H9 (cell line): Measurements from ENCODE around the gene EPC2. TPM values are rescaled to one million over a fixed set of nuclear protein-coding genes. Genes with fewer than 3 reads are reported as not detected.

Source experiments
- DNase-seq: peaks from one replicate; pipeline ENCODE4 v3.0.0-alpha.2; 2017
- H2AFZ ChIP-seq: one replicate; pipeline ENCODE4 v1.6.1; 2013; ENCODE audit warnings: mild to moderate bottlenecking, low read length, control low read depth, moderate library complexity
- H2AK5ac ChIP-seq: 2 replicates; pipeline ENCODE4 v1.6.1; 2013; ENCODE audit warnings: low read length, control low read depth, mixed read lengths; ENCODE audit not compliant: insufficient read length
- H2BK120ac ChIP-seq: one replicate; pipeline ENCODE4 v1.6.1; 2013; ENCODE audit warnings: low read depth, mild to moderate bottlenecking, low read length, control low read depth, inconsistent platforms; ENCODE audit not compliant: poor library complexity, severe bottlenecking
- H2BK12ac ChIP-seq: 2 replicates; pipeline ENCODE4 v1.6.1; 2013; ENCODE audit warnings: low read length, control low read depth, mixed read lengths, low read depth; ENCODE audit not compliant: insufficient read length
- H2BK15ac ChIP-seq: 2 replicates; pipeline ENCODE4 v1.6.1; 2013; ENCODE audit warnings: low read depth, low read length, control low read depth
- H2BK20ac ChIP-seq: one replicate; pipeline ENCODE4 v1.6.1; 2013; ENCODE audit warnings: low read depth, mild to moderate bottlenecking, low read length, control low read depth, inconsistent platforms; ENCODE audit not compliant: poor library complexity, severe bottlenecking
- H2BK5ac ChIP-seq: 2 replicates; pipeline ENCODE4 v1.6.1; 2013; ENCODE audit warnings: low read length, control low read depth, mixed read lengths; ENCODE audit not compliant: insufficient read length
- H3K14ac ChIP-seq: 2 replicates; pipeline ENCODE4 v1.6.1; 2013; ENCODE audit warnings: low read length, control low read depth; ENCODE audit not compliant: insufficient read depth
- H3K18ac ChIP-seq: 2 replicates; pipeline ENCODE4 v1.6.1; 2013; ENCODE audit warnings: low read depth, mild to moderate bottlenecking, mixed read lengths, low read length, control low read depth; ENCODE audit not compliant: insufficient read length
- H3K23ac ChIP-seq: 2 replicates; pipeline ENCODE4 v1.6.1; 2013; ENCODE audit warnings: low read length, control low read depth, mixed read lengths, low read depth; ENCODE audit not compliant: insufficient read length
- H3K23me2 ChIP-seq: 2 replicates; pipeline ENCODE4 v1.6.1; 2013; ENCODE audit warnings: low read depth, mild to moderate bottlenecking, mixed read lengths, low read length, control low read depth; ENCODE audit not compliant: insufficient read length, poor library complexity, severe bottlenecking
- H3K27ac ChIP-seq: 2 replicates; pipeline ENCODE4 v1.5.1; 2013; ENCODE audit warnings: low read length, control low read depth, mixed read lengths, low read depth; ENCODE audit not compliant: insufficient read length
- H3K27me3 ChIP-seq: 2 replicates; pipeline ENCODE4 v1.6.1; 2013; ENCODE audit warnings: low read length, control low read depth, inconsistent platforms; ENCODE audit not compliant: insufficient read depth
- H3K4ac ChIP-seq: 2 replicates; pipeline ENCODE4 v1.6.1; 2013; ENCODE audit warnings: low read depth, mild to moderate bottlenecking, control low read depth, inconsistent platforms, low read length, moderate library complexity
- H3K4me1 ChIP-seq: 2 replicates; pipeline ENCODE4 v1.6.1; 2013; ENCODE audit warnings: low read length, control low read depth, inconsistent platforms; ENCODE audit not compliant: insufficient read depth
- H3K4me2 ChIP-seq: 2 replicates; pipeline ENCODE4 v1.6.1; 2013; ENCODE audit warnings: low read length, control low read depth, mixed read lengths; ENCODE audit not compliant: insufficient read length, insufficient read depth
- H3K56ac ChIP-seq: 2 replicates; pipeline ENCODE4 v1.6.1; 2013; ENCODE audit warnings: low read depth, mild to moderate bottlenecking, mixed read lengths, low read length, control low read depth; ENCODE audit not compliant: insufficient read length
- H3K79me1 ChIP-seq: 2 replicates; pipeline ENCODE4 v1.6.1; 2013; ENCODE audit warnings: low read depth, mild to moderate bottlenecking, moderate library complexity, low read length, control low read depth, inconsistent platforms; ENCODE audit not compliant: insufficient read depth, poor library complexity, severe bottlenecking
- H3K79me2 ChIP-seq: 2 replicates; pipeline ENCODE4 v1.6.1; 2013; ENCODE audit warnings: low read length, control low read depth, inconsistent platforms; ENCODE audit not compliant: insufficient read depth
- H3K9ac ChIP-seq: 2 replicates; pipeline ENCODE4 v1.6.1; 2013; ENCODE audit warnings: low read length, control low read depth, mixed read lengths; ENCODE audit not compliant: insufficient read length; ENCODE audit errors: extremely low read depth
- H3K9me3 ChIP-seq: one replicate; pipeline ENCODE4 v1.6.1; 2013; ENCODE audit warnings: low read depth, low read length, inconsistent platforms; ENCODE audit not compliant: control insufficient read depth
- H3T11ph ChIP-seq: one replicate; pipeline ENCODE4 v1.6.1; 2013; ENCODE audit warnings: mild to moderate bottlenecking, low read length, control low read depth, inconsistent platforms
- H4K20me1 ChIP-seq: one replicate; pipeline ENCODE4 v1.6.1; 2013; ENCODE audit not compliant: control insufficient read depth, insufficient read length, insufficient read depth
- H4K5ac ChIP-seq: 2 replicates; pipeline ENCODE4 v1.6.1; 2013; ENCODE audit warnings: low read depth, mild to moderate bottlenecking, mixed read lengths, low read length, control low read depth; ENCODE audit not compliant: insufficient read length
- H4K8ac ChIP-seq: replicated peaks from 2 replicates; pipeline ENCODE4 v1.6.1; 2013; ENCODE audit warnings: low read length, control low read depth, mixed read lengths, low read depth; ENCODE audit not compliant: insufficient read length
- H4K91ac ChIP-seq: 2 replicates; pipeline ENCODE4 v1.6.1; 2013; ENCODE audit warnings: low read depth, mild to moderate bottlenecking, moderate library complexity, mixed read lengths, low read length, control low read depth; ENCODE audit not compliant: insufficient read length
- H3K27ac Mint-ChIP-seq, 3 experiments: 2 replicates in 2 of 3; 3 replicates in 1 of 3; pipeline ENCODE4 v1.8.0; 2020 to 2021; ENCODE audit warnings: mixed read lengths in 3 of 3, mild to moderate bottlenecking in 1 of 3, moderate library complexity in 1 of 3
- H3K27me3 Mint-ChIP-seq: 2 replicates; pipeline ENCODE4 v1.8.0; 2021; ENCODE audit warnings: low read depth, mild to moderate bottlenecking, moderate library complexity, mixed read lengths
- H3K36me3 Mint-ChIP-seq, 3 experiments: 2 replicates in 2 of 3; 3 replicates in 1 of 3; pipeline ENCODE4 v1.8.0; 2020 to 2021; ENCODE audit warnings: low read depth in 3 of 3, mixed read lengths in 3 of 3; ENCODE audit not compliant: insufficient read depth in 1 of 3
- H3K4me1 Mint-ChIP-seq, 2 experiments: 2 replicates each; pipeline ENCODE4 v1.8.0; 2020; ENCODE audit warnings: mixed read lengths in 2 of 2
- H3K4me3 Mint-ChIP-seq, 2 experiments: 2 replicates in 1 of 2; 3 replicates in 1 of 2; pipeline ENCODE4 v1.8.0; 2020 to 2021; ENCODE audit warnings: mild to moderate bottlenecking in 2 of 2, mixed read lengths in 2 of 2, moderate library complexity in 1 of 2
- H3K9me3 Mint-ChIP-seq, 2 experiments: 2 replicates in 1 of 2; 3 replicates in 1 of 2; pipeline ENCODE4 v1.8.0; 2020; ENCODE audit warnings: mild to moderate bottlenecking in 2 of 2, mixed read lengths in 2 of 2, moderate library complexity in 1 of 2
- WGBS: extraction: QIAGEN DNeasy Blood & Tissue Kit; methylation state at CpG from one replicate; pipeline ENCODE4 v1.1.7; 2013; ENCODE audit warnings: missing lambda C conversion rate, low lambda C conversion rate, mixed read lengths; ENCODE audit not compliant: insufficient read length; ENCODE audit errors: extremely low coverage; 5-methylcytosine and 5-hydroxymethylcytosine counted together
- total RNA-seq: library from RNA; stranded (reverse); gene quantifications from 2 replicates; pipeline ENCODE4 v1.2.1, GENCODE V29; 2021
- TF ChIP-seq, protein P1 (sequence below): fragments of 200-600 bp; sonication (generic); conservative IDR thresholded peaks from 3 replicates; pipeline ENCODE4 v1.8.0; 2021; ENCODE audit warnings: antibody characterized with exemption, mild to moderate bottlenecking

EPC2 gene
- total RNA-seq, 1 experiment from 2014 or later = 31.3 TPM

DNA sequence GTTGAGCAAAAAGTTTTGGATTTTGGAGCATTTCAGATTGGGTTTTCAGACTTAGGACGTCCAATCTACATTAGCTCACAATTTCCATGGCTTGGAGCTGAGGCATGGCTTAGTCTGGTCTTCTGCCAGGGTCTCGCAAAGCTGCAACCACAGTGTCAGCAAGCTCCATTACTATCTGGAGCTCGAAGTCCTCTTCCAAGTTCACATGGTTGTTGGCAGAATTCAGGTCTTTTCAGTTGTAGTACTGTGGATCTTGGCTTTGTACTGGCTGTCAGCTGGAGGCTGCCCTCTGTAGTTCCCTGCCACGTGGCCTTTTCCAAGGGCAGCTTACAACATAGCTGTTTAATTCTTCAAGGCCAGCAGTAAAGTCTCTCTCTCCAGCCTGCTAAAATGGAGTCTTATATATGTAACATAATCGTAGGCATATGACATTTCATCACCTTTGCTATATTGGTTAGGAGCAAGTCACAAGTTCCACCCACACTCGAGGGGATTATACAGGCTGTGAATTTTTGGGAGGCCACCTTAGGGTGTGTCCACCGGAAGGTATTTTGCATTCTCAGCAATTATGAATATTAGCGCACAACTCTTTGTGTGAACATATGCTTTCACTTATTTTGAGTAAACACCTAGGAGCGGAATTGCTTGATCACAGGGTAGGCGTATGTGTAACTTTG lies 41.5 kb upstream of the EPC2 start:
- Histone ChIP-seq H3T11ph (no peak overlapping the region), H4K5ac (no peak overlapping the region), H3K4me2 (no peak overlapping the region), H2AK5ac (no peak overlapping the region), H3K23ac (no peak overlapping the region), H4K8ac (no peak overlapping the region), H3K9me3 (no peaks in the 10 kb centered on the region), H3K79me1 (no peaks in the 10 kb centered on the region), H3K14ac (no peak overlapping the region), H4K91ac (no peak overlapping the region), H3K4ac (no peak overlapping the region), H2AFZ (no peak overlapping the region), H2BK5ac (no peak overlapping the region), H2BK15ac (no peak overlapping the region), H3K4me1 (no peaks in the 10 kb centered on the region; the same call in 1 of the 2 replicates), H3K9ac (no peak overlapping the region), H2BK20ac (no peak overlapping the region), H3K56ac (no peak overlapping the region), H2BK12ac (no peak overlapping the region), H3K27ac (no peak overlapping the region), H3K27me3 (no peaks in the 10 kb centered on the region), H3K23me2 (no peaks in the 10 kb centered on the region), H3K79me2 (no peaks in the 10 kb centered on the region), H2BK120ac (no peak overlapping the region), H3K18ac (no peak overlapping the region), H4K20me1 (no peaks in the 10 kb centered on the region)
- Mint-ChIP-seq H3K4me1 (no peaks in the 10 kb centered on the region; a peak in 1 of 4 replicates), H3K36me3 (peaks cover 0 to 2% (median 0%) of the 10 kb centered on the region in 3 experiments; a peak in 1 of 7 replicates), H3K4me3 (no peak overlapping the region), H3K9me3 (peaks cover 0 to 3% of the 10 kb centered on the region in 2 experiments; a peak in 1 of 5 replicates), H3K27ac (no peak overlapping the region), H3K27me3 (peaks cover 3% of the 10 kb centered on the region)
- DNase-seq = no peak
- no CpG with 5 or more reads among the region's 10 CpGs for WGBS
- TF ChIP-seq, protein P1, sequence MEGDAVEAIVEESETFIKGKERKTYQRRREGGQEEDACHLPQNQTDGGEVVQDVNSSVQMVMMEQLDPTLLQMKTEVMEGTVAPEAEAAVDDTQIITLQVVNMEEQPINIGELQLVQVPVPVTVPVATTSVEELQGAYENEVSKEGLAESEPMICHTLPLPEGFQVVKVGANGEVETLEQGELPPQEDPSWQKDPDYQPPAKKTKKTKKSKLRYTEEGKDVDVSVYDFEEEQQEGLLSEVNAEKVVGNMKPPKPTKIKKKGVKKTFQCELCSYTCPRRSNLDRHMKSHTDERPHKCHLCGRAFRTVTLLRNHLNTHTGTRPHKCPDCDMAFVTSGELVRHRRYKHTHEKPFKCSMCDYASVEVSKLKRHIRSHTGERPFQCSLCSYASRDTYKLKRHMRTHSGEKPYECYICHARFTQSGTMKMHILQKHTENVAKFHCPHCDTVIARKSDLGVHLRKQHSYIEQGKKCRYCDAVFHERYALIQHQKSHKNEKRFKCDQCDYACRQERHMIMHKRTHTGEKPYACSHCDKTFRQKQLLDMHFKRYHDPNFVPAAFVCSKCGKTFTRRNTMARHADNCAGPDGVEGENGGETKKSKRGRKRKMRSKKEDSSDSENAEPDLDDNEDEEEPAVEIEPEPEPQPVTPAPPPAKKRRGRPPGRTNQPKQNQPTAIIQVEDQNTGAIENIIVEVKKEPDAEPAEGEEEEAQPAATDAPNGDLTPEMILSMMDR = no peak
